ENCODE data around the gene TXNDC15. TPM values are rescaled to one million over a fixed set of nuclear protein-coding genes. Genes with fewer than 3 reads are reported as not detected.

TXNDC15 gene
- total RNA-seq, 1 experiment from 2014 or later: 52.2 TPM

DNA sequence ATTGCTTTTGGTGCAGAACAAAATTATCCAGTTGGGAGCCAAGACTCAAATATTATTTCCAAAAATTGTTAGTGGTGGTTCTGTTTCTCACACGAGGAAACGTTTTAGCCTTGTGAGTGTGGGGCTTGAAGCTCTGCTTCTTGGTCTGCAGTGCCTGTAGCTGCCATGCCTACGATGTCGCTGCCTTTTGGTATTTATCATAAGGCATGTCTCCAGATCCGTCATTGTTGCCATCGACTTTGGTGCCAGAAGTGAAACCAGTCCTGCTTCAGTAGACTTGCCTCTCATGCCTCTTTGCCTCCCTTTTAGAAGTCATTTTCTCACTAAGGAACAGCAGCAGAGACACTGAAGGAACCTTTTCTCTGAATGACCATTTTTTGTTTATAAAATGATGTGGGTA is 63.9 kb downstream of the TXNDC15 start:
- H3K4me2 ChIP-seq (ENCODE audit: low read depth, low read length, poor library complexity, severe bottlenecking): peak overlapping the region; percentile 23
- no peaks in the 10 kb centered on the region for H3K9me2 ChIP-seq (replicated peaks; ENCODE audit: insufficient read depth, low read length)
- no peaks in the 10 kb centered on the region for H4K20me1 ChIP-seq (ENCODE audit: insufficient read depth, low read depth, low read length)
- no peak for DNase-seq
- no peaks in the 10 kb centered on the region for H3K9me3 ChIP-seq (ENCODE audit: low read length)
- peak overlapping the region; percentile 13 for H3K9ac ChIP-seq (ENCODE audit: low read length)
- peaks cover 79% of the 10 kb centered on the region for H3K4me1 ChIP-seq (ENCODE audit: low read length)
- H3K27ac ChIP-seq (ENCODE audit: low read length): peak overlapping the region; percentile 97
- H3K36me3 ChIP-seq (ENCODE audit: insufficient read depth, low read length): peaks cover 29% of the 10 kb centered on the region
- H3K4me3 ChIP-seq (ENCODE audit: low read length): no peak overlapping the region
- peaks cover 17% of the 10 kb centered on the region for H3K79me2 ChIP-seq (ENCODE audit: low read length)
- no peaks in the 10 kb centered on the region for H3K27me3 ChIP-seq (ENCODE audit: low read length)
- H2AFZ ChIP-seq (ENCODE audit: low read length): no peak overlapping the region

DNA sequence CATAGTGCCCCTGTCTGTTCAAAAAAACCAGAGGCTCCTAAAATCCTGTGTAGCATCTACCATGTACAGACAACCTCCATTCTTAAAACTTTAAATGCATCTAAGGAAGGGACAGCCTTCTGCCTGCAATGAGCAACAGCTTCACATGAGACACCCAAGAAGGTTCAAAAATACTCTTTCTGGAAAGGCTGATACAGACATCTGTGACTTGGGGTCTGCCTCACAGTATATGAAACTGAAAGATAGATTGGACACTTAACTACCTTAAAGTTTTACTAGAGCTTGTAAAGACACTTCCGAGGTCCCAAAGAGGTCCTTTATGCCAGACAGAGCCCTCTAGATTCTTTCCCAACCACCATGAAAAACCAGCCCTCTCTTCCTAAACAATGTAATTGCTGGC is 65.3 kb downstream of the TXNDC15 start:
- Histone ChIP-seq H3K4me2 (ENCODE audit: low read depth, low read length, poor library complexity, severe bottlenecking) (no peak overlapping the region), H3K9me3 (ENCODE audit: low read length) (no peaks in the 10 kb centered on the region), H2AFZ (ENCODE audit: low read length) (no peak overlapping the region), H3K9me2 (replicated peaks; ENCODE audit: insufficient read depth, low read length) (no peaks in the 10 kb centered on the region), H3K36me3 (ENCODE audit: insufficient read depth, low read length) (peaks cover 22% of the 10 kb centered on the region), H3K27ac (ENCODE audit: low read length) (peak overlapping the region; percentile 97), H3K9ac (ENCODE audit: low read length) (no peak overlapping the region), H4K20me1 (ENCODE audit: insufficient read depth, low read depth, low read length) (no peaks in the 10 kb centered on the region), H3K27me3 (ENCODE audit: low read length) (no peaks in the 10 kb centered on the region), H3K4me1 (ENCODE audit: low read length) (peaks cover 80% of the 10 kb centered on the region), H3K79me2 (ENCODE audit: low read length) (peaks cover 17% of the 10 kb centered on the region), H3K4me3 (ENCODE audit: low read length) (no peak overlapping the region)
- no peak for DNase-seq

- Histone ChIP-seq H3K27me3 (ENCODE audit: low read length) (no peaks in the 10 kb centered on the region), H3K4me3 (ENCODE audit: low read length) (peak overlapping the region; percentile 47), H3K9me2 (replicated peaks; ENCODE audit: insufficient read depth, low read length) (no peaks in the 10 kb centered on the region), H3K9me3 (ENCODE audit: low read length) (no peaks in the 10 kb centered on the region), H2AFZ (ENCODE audit: low read length) (no peak overlapping the region), H3K4me1 (ENCODE audit: low read length) (peaks cover 66% of the 10 kb centered on the region), H3K27ac (ENCODE audit: low read length) (peak overlapping the region; percentile 96), H3K36me3 (ENCODE audit: insufficient read depth, low read length) (peaks cover 4% of the 10 kb centered on the region; the same call in 1 of the 2 replicates), H3K4me2 (ENCODE audit: low read depth, low read length, poor library complexity, severe bottlenecking) (peak overlapping the region; percentile 69), H4K20me1 (ENCODE audit: insufficient read depth, low read depth, low read length) (no peaks in the 10 kb centered on the region), H3K9ac (ENCODE audit: low read length) (peak overlapping the region; percentile 66), H3K79me2 (ENCODE audit: low read length) (peaks cover 6% of the 10 kb centered on the region; the same call in 1 of the 2 replicates)
- DNase-seq: peak; percentile 70
Measured at GRCh38 chr5:134943547-134943946, 69.4 kb downstream of the TXNDC15 start.

DNA sequence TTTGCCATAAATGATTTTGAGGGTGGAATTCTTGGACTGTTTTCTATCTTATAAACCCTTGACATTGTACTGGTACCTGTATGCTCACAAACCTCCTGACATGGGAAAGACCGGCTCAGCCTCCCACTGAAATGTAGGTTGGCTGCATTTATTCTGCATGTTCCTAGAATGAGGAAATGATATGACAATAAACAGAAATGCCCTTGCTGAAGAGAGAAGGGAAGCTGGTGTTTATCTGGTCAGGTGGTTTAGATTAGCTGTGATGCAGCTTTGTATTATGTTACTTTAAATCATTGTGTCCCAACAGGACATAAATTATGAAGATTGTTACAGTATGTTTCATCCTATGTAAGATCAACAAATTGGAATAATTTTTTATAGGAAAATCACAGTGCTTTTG is 70.5 kb downstream of the TXNDC15 start:
- H3K9me3 ChIP-seq (ENCODE audit: low read length): no peaks in the 10 kb centered on the region
- H3K9me2 ChIP-seq (replicated peaks; ENCODE audit: insufficient read depth, low read length): no peaks in the 10 kb centered on the region
- peaks cover 6% of the 10 kb centered on the region; the same call in 1 of the 2 replicates for H3K79me2 ChIP-seq (ENCODE audit: low read length)
- H3K27me3 ChIP-seq (ENCODE audit: low read length): no peaks in the 10 kb centered on the region
- H2AFZ ChIP-seq (ENCODE audit: low read length): no peak overlapping the region
- peaks cover 57% of the 10 kb centered on the region for H3K4me1 ChIP-seq (ENCODE audit: low read length)
- H3K4me3 ChIP-seq (ENCODE audit: low read length): peak overlapping the region; percentile 47
- no peak for DNase-seq
- peaks cover 4% of the 10 kb centered on the region; the same call in 1 of the 2 replicates for H3K36me3 ChIP-seq (ENCODE audit: insufficient read depth, low read length)
- H4K20me1 ChIP-seq (ENCODE audit: insufficient read depth, low read depth, low read length): no peaks in the 10 kb centered on the region
- H3K4me2 ChIP-seq (ENCODE audit: low read depth, low read length, poor library complexity, severe bottlenecking): peak overlapping the region; percentile 69
- H3K9ac ChIP-seq (ENCODE audit: low read length): peak overlapping the region; percentile 66
- peak overlapping the region; percentile 96 for H3K27ac ChIP-seq (ENCODE audit: low read length)

GRCh38 chr5:134945041-134945440 is 70.9 kb downstream of the TXNDC15 start:
- peak overlapping the region; percentile 96 for H3K27ac ChIP-seq (ENCODE audit: low read length)
- H4K20me1 ChIP-seq (ENCODE audit: insufficient read depth, low read depth, low read length): no peaks in the 10 kb centered on the region
- no peaks in the 10 kb centered on the region for H3K9me3 ChIP-seq (ENCODE audit: low read length)
- H3K4me3 ChIP-seq (ENCODE audit: low read length): peak overlapping the region; percentile 47
- peaks cover 4% of the 10 kb centered on the region; the same call in 1 of the 2 replicates for H3K36me3 ChIP-seq (ENCODE audit: insufficient read depth, low read length)
- H3K27me3 ChIP-seq (ENCODE audit: low read length): no peaks in the 10 kb centered on the region
- no peak overlapping the region for H2AFZ ChIP-seq (ENCODE audit: low read length)
- DNase-seq: peak; percentile 86
- peak overlapping the region; percentile 69 for H3K4me2 ChIP-seq (ENCODE audit: low read depth, low read length, poor library complexity, severe bottlenecking)
- no peaks in the 10 kb centered on the region for H3K9me2 ChIP-seq (replicated peaks; ENCODE audit: insufficient read depth, low read length)
- H3K4me1 ChIP-seq (ENCODE audit: low read length): peaks cover 56% of the 10 kb centered on the region
- H3K9ac ChIP-seq (ENCODE audit: low read length): peak overlapping the region; percentile 66
- H3K79me2 ChIP-seq (ENCODE audit: low read length): peaks cover 6% of the 10 kb centered on the region; the same call in 1 of the 2 replicates

DNA sequence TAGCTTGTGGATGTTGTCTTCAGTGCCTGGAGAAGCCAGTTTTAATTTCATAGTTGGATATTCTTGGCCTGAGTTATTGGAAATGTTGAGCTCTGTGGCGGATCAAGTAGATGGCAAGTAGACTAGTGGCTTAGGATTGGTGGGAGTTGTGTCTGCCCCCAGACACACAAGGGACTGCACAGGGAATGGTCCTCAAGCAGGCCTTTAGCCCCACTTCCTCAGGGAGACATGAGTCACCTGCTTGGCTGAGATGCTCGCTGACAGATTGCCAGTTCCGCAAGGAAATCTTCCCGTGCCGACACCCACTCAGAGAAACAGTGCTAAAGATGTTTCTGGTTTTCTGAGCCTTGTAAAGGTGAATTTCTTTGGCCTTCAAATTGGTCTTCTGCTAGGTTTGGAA is 74.7 kb downstream of the TXNDC15 start:
- Histone ChIP-seq H3K36me3 (ENCODE audit: insufficient read depth, low read length) (peaks cover 15% of the 10 kb centered on the region), H3K4me3 (ENCODE audit: low read length) (no peak overlapping the region), H3K27me3 (ENCODE audit: low read length) (no peaks in the 10 kb centered on the region), H2AFZ (ENCODE audit: low read length) (no peak overlapping the region), H3K4me2 (ENCODE audit: low read depth, low read length, poor library complexity, severe bottlenecking) (no peak overlapping the region), H3K79me2 (ENCODE audit: low read length) (peaks cover 11% of the 10 kb centered on the region; the same call in 1 of the 2 replicates), H3K9ac (ENCODE audit: low read length) (no peak overlapping the region), H3K9me3 (ENCODE audit: low read length) (peaks cover 1% of the 10 kb centered on the region; the same call in 1 of the 2 replicates), H4K20me1 (ENCODE audit: insufficient read depth, low read depth, low read length) (no peaks in the 10 kb centered on the region), H3K27ac (ENCODE audit: low read length) (peak overlapping the region; percentile 53), H3K9me2 (replicated peaks; ENCODE audit: insufficient read depth, low read length) (no peaks in the 10 kb centered on the region), H3K4me1 (ENCODE audit: low read length) (peaks cover 32% of the 10 kb centered on the region)
- DNase-seq: no peak

GRCh38 chr5:134949316-134949715 is 75.1 kb downstream of the TXNDC15 start:
- Histone ChIP-seq H3K4me3 (ENCODE audit: low read length) (no peak overlapping the region), H3K27ac (ENCODE audit: low read length) (no peak overlapping the region), H3K9me2 (replicated peaks; ENCODE audit: insufficient read depth, low read length) (no peaks in the 10 kb centered on the region), H2AFZ (ENCODE audit: low read length) (no peak overlapping the region), H4K20me1 (ENCODE audit: insufficient read depth, low read depth, low read length) (no peaks in the 10 kb centered on the region), H3K27me3 (ENCODE audit: low read length) (no peaks in the 10 kb centered on the region), H3K4me1 (ENCODE audit: low read length) (peaks cover 28% of the 10 kb centered on the region), H3K36me3 (ENCODE audit: insufficient read depth, low read length) (peaks cover 19% of the 10 kb centered on the region), H3K9me3 (ENCODE audit: low read length) (peaks cover 5% of the 10 kb centered on the region; the same call in 1 of the 2 replicates), H3K79me2 (ENCODE audit: low read length) (peaks cover 11% of the 10 kb centered on the region; the same call in 1 of the 2 replicates), H3K4me2 (ENCODE audit: low read depth, low read length, poor library complexity, severe bottlenecking) (no peak overlapping the region), H3K9ac (ENCODE audit: low read length) (no peak overlapping the region)
- no peak for DNase-seq

All from Karpas-422 (cell line).